PFSK-1 (cell line): ENCODE measurements around the gene PHYHD1.

Experiments
- POLR2AphosphoS5 ChIP-seq: IDR thresholded peaks from 2 replicates; pipeline ENCODE4 v1.6.1; 2012; ENCODE audit warnings: low read depth, mild to moderate bottlenecking, control low read depth, low read length, moderate library complexity
- REST ChIP-seq, 2 experiments: IDR thresholded peaks; 2 replicates each; pipeline versions ENCODE4 v1.6.1 to v1.8.0; 2011 to 2012; ENCODE audit warnings: low read depth in 2 of 2, low read length in 2 of 2, control low read depth in 1 of 2, inconsistent platforms in 1 of 2, mild to moderate bottlenecking in 1 of 2, moderate library complexity in 1 of 2; ENCODE audit not compliant: insufficient read depth in 1 of 2

GRCh38 chr9:128913048-128913900, 7.5 kb upstream of the PHYHD1 start:
- TF ChIP-seq REST (IDR thresholded peaks at IDR 0.05; ENCODE audit: insufficient read depth in 1 of 2, low read depth in 2 of 2, low read length in 2 of 2) (no peak), POLR2AphosphoS5 (no peak)
